ACC112 (cell line): ENCODE data around the gene FOXO3.

Experiments
- H2AFZ ChIP-seq: fragments of 200-600 bp; sonication (generic); one replicate; pipeline ENCODE4 v1.6.0; 2017; ENCODE audit warnings: antibody characterized with exemption, low read length; ENCODE audit not compliant: unreplicated experiment
- H3K27ac ChIP-seq: fragments of 200-600 bp; sonication (generic); 2 replicates; pipeline ENCODE4 v1.5.1; 2014; ENCODE audit warnings: low read depth, mild to moderate bottlenecking, antibody characterized with exemption, low read length, moderate library complexity
- H3K27me3 ChIP-seq: fragments of 200-600 bp; sonication (generic); 2 replicates; pipeline ENCODE4 v1.6.1; 2014; ENCODE audit warnings: mild to moderate bottlenecking, antibody characterized with exemption, low read length, moderate library complexity, mixed read lengths; ENCODE audit not compliant: insufficient read depth
- H3K36me3 ChIP-seq: fragments of 200-600 bp; sonication (generic); 2 replicates; pipeline ENCODE4 v1.6.1; 2016; ENCODE audit warnings: mild to moderate bottlenecking, antibody characterized with exemption, low read length, moderate library complexity, mixed read lengths; ENCODE audit not compliant: insufficient read depth
- H3K4me1 ChIP-seq: fragments of 200-600 bp; sonication (generic); one replicate; pipeline ENCODE4 v1.6.1; 2016; ENCODE audit warnings: low read length, mixed read lengths; ENCODE audit not compliant: insufficient read depth, unreplicated experiment, control insufficient read depth
- H3K4me3 ChIP-seq: fragments of 200-600 bp; sonication (generic); 2 replicates; pipeline ENCODE4 v1.5.1; 2014; ENCODE audit warnings: mild to moderate bottlenecking, low read depth, low read length
- H3K79me2 ChIP-seq: fragments of 200-600 bp; sonication (generic); one replicate; pipeline ENCODE4 v1.6.0; 2016; ENCODE audit warnings: low read length; ENCODE audit not compliant: control insufficient read depth, unreplicated experiment, insufficient read depth

FOXO3 gene

GRCh38 chr6:108699290-108700041, 138.7 kb downstream of the FOXO3 start:
- Histone ChIP-seq H2AFZ (no peak overlapping the region), H3K4me3 (no peak overlapping the region), H3K4me1 (peaks cover 5% of the 10 kb centered on the region), H3K79me2 (no peaks in the 10 kb centered on the region), H3K27me3 (no peaks in the 10 kb centered on the region), H3K27ac (no peak overlapping the region), H3K36me3 (peaks cover 13% of the 10 kb centered on the region)

- Histone ChIP-seq H3K36me3 (peaks cover 13% of the 10 kb centered on the region), H3K27ac (no peak overlapping the region), H3K4me3 (no peak overlapping the region), H3K4me1 (peaks cover 4% of the 10 kb centered on the region), H2AFZ (no peak overlapping the region), H3K27me3 (no peaks in the 10 kb centered on the region), H3K79me2 (no peaks in the 10 kb centered on the region)
Measured at GRCh38 chr6:108702106-108702851, 141.6 kb downstream of the FOXO3 start.

- H3K4me3 ChIP-seq, result no peak overlapping the region
- H3K4me1 ChIP-seq, result no peaks in the 10 kb centered on the region
- no peaks in the 10 kb centered on the region for H3K79me2 ChIP-seq
- H2AFZ ChIP-seq, result no peak overlapping the region
- no peak overlapping the region for H3K27ac ChIP-seq
- no peaks in the 10 kb centered on the region for H3K27me3 ChIP-seq
- H3K36me3 ChIP-seq, result peaks cover 6% of the 10 kb centered on the region
Measured at GRCh38 chr6:108706649-108707048, 145.9 kb downstream of the FOXO3 start.

GRCh38 chr6:108707328-108707976, 146.7 kb downstream of the FOXO3 start:
- no peak overlapping the region for H3K4me3 ChIP-seq
- no peaks in the 10 kb centered on the region for H3K36me3 ChIP-seq
- H3K4me1 ChIP-seq, result no peaks in the 10 kb centered on the region
- H2AFZ ChIP-seq, result no peak overlapping the region
- no peaks in the 10 kb centered on the region for H3K27me3 ChIP-seq
- H3K79me2 ChIP-seq, result no peaks in the 10 kb centered on the region
- H3K27ac ChIP-seq, result no peak overlapping the region

GRCh38 chr6:108710030-108710429, 149.3 kb downstream of the FOXO3 start:
- Histone ChIP-seq H2AFZ (no peak overlapping the region), H3K27me3 (no peaks in the 10 kb centered on the region), H3K36me3 (no peaks in the 10 kb centered on the region), H3K79me2 (no peaks in the 10 kb centered on the region), H3K4me1 (peaks cover 15% of the 10 kb centered on the region), H3K4me3 (no peak overlapping the region), H3K27ac (no peak overlapping the region)

- Histone ChIP-seq H3K36me3 (no peaks in the 10 kb centered on the region), H3K27me3 (no peaks in the 10 kb centered on the region), H3K27ac (no peak overlapping the region), H3K4me1 (peaks cover 15% of the 10 kb centered on the region), H2AFZ (no peak overlapping the region), H3K79me2 (no peaks in the 10 kb centered on the region), H3K4me3 (no peak overlapping the region)
Measured at GRCh38 chr6:108710551-108710950, 149.8 kb downstream of the FOXO3 start.

GRCh38 chr6:108711071-108711470, 150.4 kb downstream of the FOXO3 start:
- no peak overlapping the region for H3K27ac ChIP-seq

GRCh38 chr6:108711826-108712225, 151.1 kb downstream of the FOXO3 start:
- H3K27me3 ChIP-seq, result no peaks in the 10 kb centered on the region
- no peak overlapping the region for H3K4me3 ChIP-seq

More at GRCh38 chr6:108711071-108711470, 150.4 kb downstream of the FOXO3 start:
- H3K36me3 ChIP-seq, result no peaks in the 10 kb centered on the region
- H3K27me3 ChIP-seq, result no peaks in the 10 kb centered on the region
- no peaks in the 10 kb centered on the region for H3K79me2 ChIP-seq
- peaks cover 15% of the 10 kb centered on the region for H3K4me1 ChIP-seq
- no peak overlapping the region for H3K4me3 ChIP-seq
- H2AFZ ChIP-seq, result no peak overlapping the region

GRCh38 chr6:108712946-108713345, 152.2 kb downstream of the FOXO3 start:
- Histone ChIP-seq H3K27ac (no peak overlapping the region), H3K4me3 (no peak overlapping the region), H3K4me1 (peaks cover 15% of the 10 kb centered on the region), H3K27me3 (no peaks in the 10 kb centered on the region), H3K36me3 (no peaks in the 10 kb centered on the region), H3K79me2 (no peaks in the 10 kb centered on the region), H2AFZ (no peak overlapping the region)

More at GRCh38 chr6:108711826-108712225, 151.1 kb downstream of the FOXO3 start:
- peaks cover 15% of the 10 kb centered on the region for H3K4me1 ChIP-seq
- H3K27ac ChIP-seq, result no peak overlapping the region
- H3K36me3 ChIP-seq, result no peaks in the 10 kb centered on the region
- no peaks in the 10 kb centered on the region for H3K79me2 ChIP-seq
- H2AFZ ChIP-seq, result no peak overlapping the region

- no peak overlapping the region for H3K27ac ChIP-seq
- peaks cover 15% of the 10 kb centered on the region for H3K4me1 ChIP-seq
- no peaks in the 10 kb centered on the region for H3K79me2 ChIP-seq
- no peaks in the 10 kb centered on the region for H3K36me3 ChIP-seq
- H3K27me3 ChIP-seq, result no peaks in the 10 kb centered on the region
- no peak overlapping the region for H3K4me3 ChIP-seq
- H2AFZ ChIP-seq, result no peak overlapping the region
Measured at GRCh38 chr6:108714101-108714765, 153.5 kb downstream of the FOXO3 start.
